SK-N-MC (cell line): ENCODE results near the gene SPDYE2.
"Not testable (repeated sequence)": the region's sequence is repeated elsewhere in the genome, so short reads cannot be mapped to it uniquely, and the experiment has no call there.

ENCODE experiments used
- EZH2 ChIP-seq: fragments of 200-600 bp; sonication (generic); IDR thresholded peaks from one replicate; pipeline ENCODE4 v1.6.1; 2017; ENCODE audit warnings: antibody characterized with exemption
- POLR2AphosphoS5 ChIP-seq: IDR thresholded peaks from 2 replicates; pipeline ENCODE4 v1.6.1; 2012; ENCODE audit warnings: mild to moderate bottlenecking, low read depth, low read length, borderline replicate concordance

DNA sequence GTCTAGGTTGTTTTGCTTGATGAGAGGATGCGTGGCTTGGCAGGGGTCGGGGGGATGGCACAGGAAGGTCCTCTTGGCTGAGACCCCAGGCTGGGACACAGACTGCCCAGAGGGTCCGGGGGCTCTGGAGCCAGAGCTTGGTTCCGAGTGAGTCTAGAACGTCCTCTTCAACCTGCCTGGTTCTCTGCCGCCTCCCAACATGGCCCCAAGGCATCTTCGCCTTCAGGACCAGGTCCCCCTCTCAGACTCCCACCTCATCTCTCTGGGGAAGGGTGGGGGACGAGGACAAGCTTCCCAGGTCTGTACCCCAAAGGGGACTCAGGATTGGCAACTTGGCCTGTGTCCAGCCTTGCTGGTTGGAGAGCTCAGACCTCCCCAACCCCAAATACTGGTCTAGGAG is 8.9 kb upstream of the SPDYE2 start:
- TF ChIP-seq POLR2AphosphoS5, EZH2: not testable (repeated sequence)
